HG02642 (cell line): ENCODE results near the gene KCNN3.

Source experiments
- ATAC-seq: cut with Tn5 transposase; IDR thresholded peaks from one replicate; pipeline ENCODE4 v1.9.1; 2021; ENCODE audit warnings: mild to moderate bottlenecking; ENCODE audit not compliant: unreplicated experiment, poor library complexity

KCNN3 gene

DNA sequence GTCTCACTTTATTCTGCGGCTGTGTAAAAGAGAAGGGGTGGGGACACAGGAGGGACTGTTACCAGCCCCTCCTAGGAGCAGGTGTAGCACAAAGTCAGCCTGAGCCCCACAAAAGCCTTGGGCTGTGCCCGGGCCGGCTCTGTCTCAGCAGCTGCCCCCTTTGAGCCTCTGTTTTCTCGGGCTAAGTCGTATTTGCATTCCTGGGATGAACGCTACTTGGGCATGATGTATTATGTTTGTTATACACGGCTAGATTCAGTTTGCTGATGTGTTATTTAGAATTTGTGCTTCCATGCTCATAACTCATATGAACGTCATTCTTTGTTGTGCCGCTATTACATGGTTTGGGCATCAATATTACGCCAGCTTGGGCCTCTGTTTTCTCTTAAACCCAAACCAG is 47.8 kb downstream of the KCNN3 start:
- no peak for ATAC-seq

DNA sequence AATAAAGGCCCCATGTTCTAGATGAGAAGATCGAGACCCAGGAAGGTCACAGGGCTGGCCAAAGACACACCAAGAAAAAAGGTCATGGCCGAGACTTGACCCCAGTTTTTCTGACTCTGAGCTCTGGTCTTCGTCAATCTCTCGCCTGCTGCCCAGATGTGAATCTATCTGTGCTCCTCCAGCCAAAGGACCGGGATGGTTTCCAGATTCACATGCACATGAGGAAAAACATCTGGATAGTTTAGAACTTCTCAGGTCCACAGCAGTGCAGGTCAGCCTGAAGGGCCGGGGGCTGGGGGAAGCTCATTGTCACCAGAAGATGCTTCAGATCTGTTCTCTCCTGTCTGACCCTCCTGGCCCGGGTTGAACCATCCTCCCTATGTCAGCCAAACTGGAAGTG is 49.0 kb downstream of the KCNN3 start:
- no peak for ATAC-seq

DNA sequence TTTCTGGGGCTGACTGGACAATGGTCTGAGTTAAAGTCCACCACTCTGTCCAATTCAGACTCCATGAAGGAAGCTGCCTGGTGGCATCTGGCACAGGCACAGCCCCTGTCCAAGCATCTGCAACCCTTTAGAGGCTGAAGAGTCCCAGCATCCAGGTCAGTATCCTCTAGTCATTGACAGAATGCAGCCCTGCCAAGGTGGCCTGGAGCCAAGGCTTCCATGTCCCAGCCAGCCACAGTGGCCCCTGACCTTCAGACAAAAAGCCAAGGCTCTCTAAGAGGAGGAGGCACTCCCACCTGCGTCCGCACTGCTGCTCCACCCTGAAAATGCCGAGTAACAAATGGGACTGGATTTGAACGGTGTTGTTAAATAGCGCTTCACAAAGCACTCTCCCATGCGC is 49.4 kb downstream of the KCNN3 start:
- ATAC-seq = no peak

DNA sequence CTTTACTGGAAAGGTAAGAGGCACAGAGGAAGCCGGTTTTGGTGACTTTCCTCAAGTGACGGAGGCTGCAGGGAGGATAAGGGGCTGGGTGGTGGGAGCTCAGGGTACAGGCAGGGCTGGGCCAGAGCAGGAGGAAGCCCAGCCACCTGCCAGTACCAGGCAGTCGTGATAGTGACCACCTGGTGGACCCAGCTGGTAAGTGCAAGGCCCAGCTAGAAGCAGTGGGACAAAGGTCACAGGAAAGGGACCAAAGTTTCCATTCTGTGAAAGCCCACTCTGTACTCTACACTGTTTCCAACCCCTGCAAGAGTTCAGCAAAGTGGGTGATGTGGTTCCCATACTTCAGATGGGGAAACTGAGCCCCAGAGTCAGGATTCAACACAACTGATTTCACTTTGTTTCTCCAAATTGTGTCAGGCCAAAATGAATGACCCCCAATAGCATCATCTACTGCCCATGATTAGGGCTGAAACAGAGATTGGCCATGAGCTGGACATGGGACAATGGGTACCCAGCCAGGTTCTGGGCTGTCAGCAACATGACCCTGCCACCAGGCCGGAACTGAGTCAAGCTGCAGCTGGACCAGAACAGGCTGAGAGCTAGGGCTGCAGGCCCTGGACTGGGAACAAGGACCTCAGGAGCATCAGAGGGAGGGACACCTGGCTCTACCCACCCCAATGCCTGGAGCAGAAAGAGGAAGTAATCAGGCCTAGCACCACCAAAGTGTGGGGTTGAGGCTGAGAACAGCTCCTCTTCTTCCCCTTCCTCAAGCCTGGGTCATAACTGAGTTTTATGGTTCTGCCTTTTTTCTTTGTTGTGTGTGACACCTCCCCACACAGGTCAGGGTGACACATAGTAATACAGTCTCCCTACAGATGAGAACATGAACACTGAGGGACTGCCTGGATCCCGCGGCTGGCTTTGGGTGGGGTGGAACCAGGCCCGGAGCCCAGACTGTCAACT is 50.2 kb downstream of the KCNN3 start:
- no peak for ATAC-seq

DNA sequence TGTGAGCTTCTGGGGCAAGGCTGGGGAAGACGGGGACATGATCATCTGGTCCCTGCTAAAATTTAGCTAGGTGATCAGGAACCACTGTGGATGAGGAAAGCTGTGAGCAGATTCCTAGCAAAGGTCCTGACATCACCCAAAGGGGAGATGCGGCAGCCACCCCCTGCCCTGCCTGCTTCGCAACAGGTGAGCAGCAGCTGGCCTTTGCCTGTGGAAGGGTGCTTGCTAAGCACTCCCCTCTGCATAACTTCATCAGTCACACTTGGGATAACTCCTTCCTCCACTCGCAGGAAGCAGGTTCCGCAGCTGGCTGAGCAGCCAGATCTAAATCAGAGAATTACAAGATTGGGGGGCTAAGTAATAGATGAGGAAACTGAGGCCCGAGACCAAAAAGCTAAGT is 51.2 kb downstream of the KCNN3 start:
- ATAC-seq = no peak

DNA sequence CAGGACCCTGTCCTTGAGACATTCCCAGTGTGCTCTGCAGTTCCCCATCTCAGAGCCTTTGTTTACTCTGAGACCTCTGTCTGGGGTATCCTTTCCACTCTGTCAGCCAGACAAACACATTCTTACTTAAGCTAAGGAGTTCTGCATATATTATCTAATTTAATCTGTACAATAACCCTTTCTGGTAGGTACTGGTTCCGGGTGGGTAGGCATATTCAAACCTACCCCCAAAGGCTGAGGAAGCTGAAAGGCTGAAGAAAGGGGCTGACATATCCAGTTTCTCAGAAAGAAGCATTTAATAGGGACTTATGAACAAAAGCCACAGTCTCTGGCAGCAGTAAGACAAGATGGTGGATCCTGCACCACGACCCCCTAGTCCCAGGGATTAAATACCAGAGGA is 53.1 kb downstream of the KCNN3 start:
- ATAC-seq = no peak

DNA sequence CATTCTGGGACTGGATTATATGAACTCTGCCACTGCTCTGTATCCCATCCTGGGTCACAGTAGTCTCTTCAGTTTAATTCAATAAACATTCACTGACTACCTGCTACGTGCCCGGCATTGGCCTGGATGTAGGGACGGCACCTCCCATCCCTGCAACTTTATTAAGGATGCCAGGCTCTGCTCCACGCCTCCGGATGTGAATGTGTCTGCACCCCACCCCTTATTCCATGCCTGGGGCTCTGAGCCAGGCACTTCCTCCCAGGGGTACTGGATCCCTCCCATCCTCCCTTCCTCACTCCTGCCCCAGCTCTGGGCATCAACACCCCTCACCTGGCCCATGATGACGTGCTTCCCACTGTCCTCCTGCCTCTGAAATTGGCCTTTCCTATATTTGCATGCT is 53.7 kb downstream of the KCNN3 start:
- no peak for ATAC-seq

DNA sequence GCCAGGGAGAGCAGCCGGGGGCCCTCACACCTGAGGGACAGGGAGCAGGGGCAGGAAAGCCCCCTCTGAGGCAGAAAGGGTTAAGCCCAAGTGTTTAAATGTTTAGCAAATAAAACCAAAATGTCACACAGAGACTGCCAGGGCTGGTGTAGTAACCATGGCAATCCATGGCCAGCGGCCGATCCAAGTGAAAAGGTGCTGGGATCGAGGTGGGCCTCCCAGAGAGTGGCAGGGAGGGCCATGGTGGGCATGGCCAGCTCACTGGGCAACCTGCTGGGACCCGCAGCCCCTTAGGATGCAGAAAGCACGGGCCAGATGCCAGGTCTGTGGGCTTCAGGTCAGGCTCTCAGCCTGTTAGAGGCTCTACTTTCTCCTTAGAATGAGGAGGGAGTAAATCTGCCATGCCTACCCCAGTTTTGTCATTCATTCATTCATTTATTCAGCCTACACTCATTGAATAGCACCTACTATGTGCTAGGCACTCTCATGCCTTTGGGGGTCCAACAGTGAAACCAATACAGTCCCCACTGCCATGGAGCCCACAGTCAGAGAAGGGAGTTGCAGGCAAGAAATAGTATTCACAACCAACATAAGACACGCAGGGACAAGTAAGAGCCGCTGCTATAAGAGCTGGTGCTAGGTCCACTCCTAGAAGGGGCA is 56.1 kb downstream of the KCNN3 start:
- ATAC-seq = no peak

DNA sequence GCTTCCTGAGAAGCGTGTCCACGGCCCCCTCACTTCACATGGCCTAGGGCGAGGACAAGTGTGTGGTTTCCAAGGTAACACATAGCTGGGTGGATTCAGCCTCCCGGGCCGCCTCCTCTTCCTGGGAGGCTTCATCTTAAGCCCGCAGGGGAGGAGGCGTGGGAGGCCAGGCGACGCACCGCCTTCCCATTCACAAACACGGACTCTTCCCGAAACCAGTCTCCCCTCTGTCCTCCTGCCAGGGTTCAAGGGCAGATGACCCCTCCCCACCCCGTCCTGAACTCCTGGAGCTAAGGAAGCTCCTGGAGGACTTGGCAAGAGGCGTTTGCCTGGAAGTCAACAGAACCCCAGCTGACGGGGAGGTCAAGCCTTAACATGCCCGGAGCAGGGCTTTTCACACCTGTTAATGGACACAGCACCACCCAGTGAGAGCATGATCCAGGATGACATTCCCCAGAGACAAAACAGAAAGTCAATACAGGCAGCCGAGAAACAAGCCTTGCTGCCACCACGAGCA is 56.7 kb downstream of the KCNN3 start:
- ATAC-seq = no peak

DNA sequence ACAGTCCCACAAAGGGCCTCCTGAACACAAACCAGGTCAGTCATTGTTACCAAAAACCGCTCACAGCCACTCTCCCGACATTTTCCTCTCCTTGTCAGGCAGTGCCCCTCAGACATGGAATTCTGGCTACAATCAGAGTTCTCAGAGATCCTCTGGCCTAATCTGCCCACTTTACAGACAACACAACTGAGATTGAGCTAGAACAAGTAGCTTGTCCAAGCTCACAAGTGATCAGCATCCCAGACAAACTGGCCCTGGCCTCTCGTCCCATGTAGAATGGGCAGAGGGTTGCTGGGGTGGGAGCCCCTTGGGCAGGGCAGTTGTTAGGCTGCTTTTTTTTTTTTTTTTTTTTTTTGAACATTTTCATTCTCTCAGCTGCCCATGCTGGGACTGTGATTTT is 57.2 kb downstream of the KCNN3 start:
- no peak for ATAC-seq

DNA sequence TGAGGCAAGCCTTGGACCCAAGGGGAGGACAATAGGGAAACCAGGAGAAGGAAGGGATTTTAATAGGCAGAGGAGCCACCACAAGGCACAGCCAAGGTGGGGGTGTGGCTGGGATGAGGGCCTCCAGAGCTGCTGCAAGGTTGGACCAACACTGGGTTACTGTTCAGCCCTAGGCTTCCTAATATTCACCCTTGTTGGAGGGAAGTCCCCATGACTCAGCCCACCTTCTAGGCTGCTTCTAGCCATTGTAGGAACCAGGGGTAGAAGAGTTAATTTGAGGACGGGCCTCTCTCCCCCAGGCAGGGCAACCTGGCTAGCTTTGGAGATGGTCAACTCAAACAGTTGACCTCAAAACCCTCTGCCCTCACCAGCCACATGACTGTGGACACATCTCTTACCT is 59.5 kb downstream of the KCNN3 start:
- no peak for ATAC-seq

DNA sequence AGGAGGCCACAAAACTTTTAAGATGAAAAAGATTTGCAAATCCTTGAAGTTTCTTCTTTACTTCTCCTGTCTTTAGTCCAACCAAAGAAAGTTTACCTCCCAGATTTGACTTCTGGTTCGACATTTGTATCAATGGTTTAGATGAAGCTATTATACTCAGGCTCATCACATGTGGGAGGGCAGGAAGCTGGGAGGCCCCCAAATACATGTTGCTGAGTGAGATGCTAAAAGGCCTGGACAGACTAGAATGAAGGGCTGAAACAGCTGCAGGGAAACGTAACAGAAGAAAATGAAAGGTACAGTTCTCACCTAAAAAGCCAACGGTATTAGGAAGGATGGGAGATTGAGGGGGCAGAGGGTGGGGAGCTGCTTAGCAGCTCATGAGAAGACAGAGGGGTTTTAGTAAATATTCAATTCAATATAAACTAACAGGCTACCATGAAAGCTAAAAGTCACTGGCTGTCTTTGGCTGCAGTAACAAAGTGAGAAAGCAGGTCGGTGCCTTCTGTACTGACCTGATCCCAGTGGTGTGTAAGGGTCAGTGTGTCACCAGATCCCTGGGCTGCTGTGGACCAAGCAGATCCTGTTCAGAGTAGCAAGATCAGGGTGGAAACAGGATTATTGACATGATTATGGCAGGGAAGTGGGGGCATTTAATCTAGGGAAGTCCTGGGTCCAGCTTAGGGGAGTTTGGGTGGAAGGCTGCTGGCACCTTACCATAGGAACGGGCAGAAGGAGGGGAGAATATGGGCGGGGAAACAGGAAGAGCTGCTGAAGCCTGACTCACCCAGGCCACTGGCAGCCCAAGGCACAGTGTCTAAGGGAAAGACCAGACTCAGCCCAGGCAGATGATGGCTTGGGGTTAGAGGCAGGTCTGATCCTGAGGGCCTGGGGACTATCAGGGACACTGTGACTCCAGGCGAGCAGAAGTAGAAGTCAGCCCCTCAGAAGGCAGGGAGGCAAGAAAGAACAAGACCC is 60.4 kb downstream of the KCNN3 start:
- no peak for ATAC-seq

DNA sequence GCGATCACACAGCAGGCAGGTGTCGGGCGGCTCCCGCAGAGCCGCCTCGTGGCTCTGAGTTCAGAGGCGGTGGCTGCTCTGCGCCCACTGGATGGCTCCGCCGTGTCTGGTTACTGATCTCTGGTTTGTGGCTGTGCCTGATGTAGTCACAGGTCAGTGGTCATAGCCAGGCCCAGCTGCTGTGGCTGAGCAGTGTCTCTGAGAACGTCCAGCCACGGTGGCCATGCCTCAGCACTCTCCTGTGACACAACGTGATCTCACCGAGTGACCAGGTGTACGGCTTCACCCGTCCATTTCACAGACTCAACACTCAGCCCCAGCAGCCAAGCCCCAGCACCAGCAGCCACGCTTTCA is 61.2 kb downstream of the KCNN3 start:
- no peak for ATAC-seq

DNA sequence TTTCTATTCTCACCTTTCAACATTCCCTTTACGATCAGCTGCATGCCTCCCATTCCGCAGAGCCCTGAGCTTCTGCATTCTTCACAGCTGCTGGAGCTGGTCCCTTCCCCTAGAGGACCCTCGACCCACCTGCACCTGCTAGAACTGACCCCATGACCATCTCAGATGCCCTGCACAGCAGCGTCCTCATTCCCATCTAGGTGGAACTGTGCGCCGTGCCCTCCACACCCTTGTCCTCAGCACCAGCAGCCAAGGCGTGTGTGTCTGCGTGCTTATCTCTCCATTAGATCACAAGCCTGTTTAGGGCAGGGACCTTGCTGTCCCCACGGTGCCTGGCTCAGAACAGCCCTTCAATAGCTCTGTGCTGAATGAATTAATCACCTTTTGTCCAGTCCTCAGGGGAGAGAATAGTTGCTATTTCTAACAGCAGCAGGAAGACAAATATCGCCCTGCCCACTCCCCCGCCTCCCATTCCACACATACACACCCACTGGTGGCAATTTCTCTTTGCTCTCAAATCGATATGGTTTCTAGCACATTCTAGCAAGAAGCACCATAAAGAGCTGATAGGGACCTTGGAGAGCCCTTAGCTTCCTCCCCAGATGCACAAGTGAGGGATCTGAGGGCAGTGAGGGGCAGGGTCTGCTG is 61.7 kb downstream of the KCNN3 start:
- ATAC-seq = no peak

DNA sequence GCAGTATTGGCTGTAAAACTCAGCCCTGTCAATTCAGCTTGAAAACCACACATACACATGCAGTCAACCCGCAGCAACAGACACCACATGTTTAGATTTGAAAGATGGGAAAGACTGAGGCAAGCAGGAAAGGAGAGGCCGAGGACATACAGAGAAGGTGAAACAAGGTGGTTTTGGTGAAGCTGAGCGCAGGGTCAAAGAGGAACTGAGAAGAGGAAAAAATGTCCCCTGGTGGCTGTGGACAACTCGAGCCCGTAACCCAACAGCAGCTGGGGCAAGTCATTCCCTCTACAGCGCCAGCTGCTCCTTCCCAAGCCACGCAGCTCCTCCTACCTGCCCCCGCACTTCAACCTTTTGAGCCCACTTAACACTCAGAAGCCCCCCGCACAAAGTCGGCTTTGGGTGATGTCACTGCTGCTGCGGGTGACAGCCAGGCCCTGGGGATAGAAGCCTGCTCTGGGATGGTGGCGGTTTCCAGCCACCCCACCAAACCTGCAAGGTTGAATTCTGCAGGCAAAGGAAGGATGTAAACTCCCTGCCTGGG is 63.0 kb downstream of the KCNN3 start:
- peak; percentile 71 for ATAC-seq

DNA sequence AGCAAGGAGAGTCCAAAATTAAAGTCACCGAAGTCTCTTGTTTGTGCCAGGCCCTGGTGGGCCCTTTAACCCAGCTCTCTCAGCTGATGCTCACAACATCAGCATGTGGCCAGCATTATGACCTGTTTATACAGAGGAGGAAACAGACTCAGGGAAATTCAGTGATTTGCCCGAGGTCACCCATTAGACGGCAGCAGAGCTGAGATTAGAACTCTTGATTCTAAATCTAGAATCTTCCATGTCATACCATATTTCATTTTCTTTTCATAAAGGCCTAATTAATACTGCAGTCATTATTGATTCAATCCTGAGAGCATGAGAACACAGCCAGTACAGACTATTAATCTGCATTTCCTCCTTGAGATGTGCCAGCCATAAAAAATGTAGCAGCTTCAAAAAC is 63.7 kb downstream of the KCNN3 start:
- no peak for ATAC-seq

DNA sequence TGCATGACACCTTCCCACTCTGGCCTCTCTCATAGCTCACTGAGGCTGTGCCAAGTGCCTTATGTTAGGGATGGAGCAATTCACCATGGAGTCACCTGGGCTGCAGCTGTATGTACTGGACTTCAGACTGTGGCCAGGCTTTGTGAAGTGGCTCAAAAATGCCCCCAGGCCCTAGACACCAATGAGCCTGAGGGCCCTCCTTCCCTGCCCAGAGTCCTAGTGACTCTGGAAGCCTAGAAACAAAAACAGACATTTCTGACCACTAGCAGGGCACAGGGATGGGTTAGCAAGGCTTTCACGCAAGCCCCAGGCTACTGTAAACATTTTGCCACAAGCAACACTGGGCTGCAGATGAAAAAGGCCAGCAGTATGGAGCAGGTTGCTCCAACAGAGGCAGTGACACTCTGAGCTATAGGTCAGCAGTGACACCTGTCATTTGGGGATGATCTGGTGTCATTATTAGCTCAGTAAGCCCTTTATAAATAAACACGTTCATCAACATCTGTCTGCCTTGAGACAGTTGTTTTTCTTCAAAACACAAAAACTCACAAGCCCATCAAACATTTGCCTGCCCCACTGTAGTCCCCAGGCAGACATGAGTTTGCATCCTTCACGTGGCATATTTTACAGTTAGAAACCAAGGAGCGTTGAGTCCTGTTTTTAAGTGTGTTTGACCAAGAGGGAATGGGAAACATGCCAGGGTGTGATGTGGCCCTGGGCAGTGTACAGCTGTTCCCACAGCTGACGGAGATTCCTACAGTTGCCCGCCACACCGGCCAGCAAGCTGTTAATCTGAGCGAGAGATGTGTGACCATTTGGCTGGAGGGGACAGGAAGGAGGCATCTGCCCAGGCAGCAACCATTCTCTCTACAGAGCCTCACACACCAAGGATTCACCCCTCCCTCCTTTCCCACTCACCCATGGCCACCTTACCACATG is 66.8 kb downstream of the KCNN3 start:
- ATAC-seq = no peak

DNA sequence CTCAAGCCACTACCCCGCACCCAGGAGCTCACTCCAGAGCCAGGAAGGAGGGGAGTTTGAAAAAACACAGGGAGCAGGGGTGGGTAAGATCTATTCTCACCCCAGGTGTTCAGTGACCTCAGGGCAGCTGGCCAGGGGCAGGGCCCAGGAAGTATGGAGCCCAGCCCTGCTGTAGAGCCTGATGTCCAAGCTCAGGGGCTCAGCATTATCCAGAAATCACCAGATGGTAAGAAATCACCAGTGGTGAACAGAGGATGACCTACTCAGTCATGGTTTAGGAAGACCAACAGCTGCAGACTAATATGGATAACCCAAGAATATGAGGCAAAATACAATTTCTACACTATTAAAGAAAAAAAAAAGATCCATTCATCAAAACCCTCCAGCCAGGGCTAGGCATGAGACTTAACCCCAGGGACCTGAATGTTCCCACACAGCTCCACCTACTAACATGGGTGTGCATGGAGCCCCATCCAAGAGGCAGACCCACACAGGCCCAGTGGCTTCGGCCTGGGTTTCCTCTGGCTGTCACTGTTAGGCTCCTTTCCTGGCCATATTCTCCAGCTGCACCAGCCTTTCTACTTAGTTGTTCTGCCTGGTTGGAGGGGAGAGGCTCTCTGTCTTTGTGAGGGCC is 67.6 kb downstream of the KCNN3 start:
- no peak for ATAC-seq
